GM12873 (cell line): ENCODE results near the gene SLC9A3.

Source experiments
- CTCF ChIP-seq: IDR thresholded peaks from 2 replicates; pipeline ENCODE4 v1.5.1; 2012; ENCODE audit warnings: low read depth, mild to moderate bottlenecking, moderate library complexity, low read length, control low read depth; ENCODE audit not compliant: insufficient read depth; ENCODE audit errors: missing control alignments

Gene SLC9A3

GRCh38 chr5:531101-531748 is 7.0 kb upstream of the SLC9A3 start:
- TF ChIP-seq CTCF, result no peak

- no peak for TF ChIP-seq CTCF
These were observed 6.0 kb upstream of the SLC9A3 start for GRCh38 chr5:530001-530955.

GRCh38 chr5:528629-529511 is 4.6 kb upstream of the SLC9A3 start:
- TF ChIP-seq CTCF, result no peak

GRCh38 chr5:527646-528628 is 3.7 kb upstream of the SLC9A3 start:
- TF ChIP-seq CTCF, result no peak

GRCh38 chr5:526456-527088 is 2.3 kb upstream of the SLC9A3 start:
- TF ChIP-seq CTCF, result no peak

GRCh38 chr5:525916-526315 is 1.7 kb upstream of the SLC9A3 start:
- no peak for TF ChIP-seq CTCF
